Esophagus muscularis mucosa (tissue), 4 donors: ENCODE measurements around the gene NGDN. TPM values are rescaled to one million over a fixed set of nuclear protein-coding genes. Genes with fewer than 3 reads are reported as not detected.

ENCODE experiments used
- DNase-seq: peaks from one replicate; pipeline ENCODE4 v3.0.0-alpha.2; 2017; ENCODE audit errors: extremely low spot score
- H3K27ac ChIP-seq, 4 donors: fragments of 200-600 bp; sonication (generic); replicated peaks in 1 of 4; 1 replicate in 3 of 4; 2 replicates in 1 of 4; pipeline ENCODE4 v1.5.1; 2016 to 2019; ENCODE audit warnings: mild to moderate bottlenecking in 1 of 4
- H3K27me3 ChIP-seq, 4 donors: fragments of 200-600 bp; sonication (generic); one replicate each; pipeline versions ENCODE4 v1.5.1 to v1.6.0; 2016 to 2019
- H3K36me3 ChIP-seq, 4 donors: fragments of 200-600 bp; sonication (generic); one replicate each; pipeline ENCODE4 v1.5.1; 2016 to 2019
- H3K4me1 ChIP-seq, 4 donors: fragments of 200-600 bp; sonication (generic); one replicate each; pipeline ENCODE4 v1.5.1; 2016 to 2019
- H3K4me3 ChIP-seq, 4 donors: fragments of 200-600 bp; sonication (generic); 1 replicate in 2 of 4; 2 replicates in 2 of 4; pipeline ENCODE4 v1.5.1; 2016 to 2019; ENCODE audit warnings: mild to moderate bottlenecking in 4 of 4, moderate library complexity in 1 of 4
- H3K9me3 ChIP-seq, 4 donors: fragments of 200-600 bp; sonication (generic); 1 replicate in 3 of 4; 2 replicates in 1 of 4; pipeline ENCODE4 v1.5.1; 2016 to 2019
- CTCF ChIP-seq, 3 experiments: fragments of 200-600 bp in 2 of 3; fragments of 450-650 bp in 1 of 3; sonication (generic) in 2 of 3; IDR thresholded peaks; one replicate each; pipeline ENCODE4 v1.5.1; 2017 to 2019; ENCODE audit warnings: antibody characterized with exemption in 3 of 3, mild to moderate bottlenecking in 2 of 3, moderate library complexity in 1 of 3
- EP300 ChIP-seq: sonication (generic); formaldehyde crosslinking; IDR thresholded peaks from one replicate; pipeline ENCODE4 v1.6.1; 2017; ENCODE audit warnings: antibody characterized with exemption
- POLR2A ChIP-seq: fragments of 450-650 bp; IDR thresholded peaks from one replicate; pipeline ENCODE4 v1.6.1; 2017; ENCODE audit warnings: antibody characterized with exemption, moderate library complexity, mild to moderate bottlenecking, low read depth
- POLR2AphosphoS5 ChIP-seq, 2 donors: sonication (generic); formaldehyde crosslinking; IDR thresholded peaks; one replicate each; pipeline ENCODE4 v1.6.1; 2017; ENCODE audit warnings: antibody characterized with exemption in 2 of 2
- WGBS: methylation state at CpG from one replicate; pipeline ENCODE4 v1.1.5; 2018; 5-methylcytosine and 5-hydroxymethylcytosine counted together
- intact Hi-C: fragments of 100-400 bp; cut with DNase I; formaldehyde crosslinking; loops from one replicate; pipeline ENCODE4 v1.15.1; 2023
- total RNA-seq, 4 donors: library from RNA; depleted of rRNA; stranded (reverse); fragments of >200 nt; gene quantifications; one replicate each; pipeline versions ENCODE4 v1.1.0 to v1.2.1, GENCODE V29; 2016

Gene NGDN
- total RNA-seq, 4 donors from 2014 or later = 21.6 to 43.2 (median 34.0) TPM

DNA sequence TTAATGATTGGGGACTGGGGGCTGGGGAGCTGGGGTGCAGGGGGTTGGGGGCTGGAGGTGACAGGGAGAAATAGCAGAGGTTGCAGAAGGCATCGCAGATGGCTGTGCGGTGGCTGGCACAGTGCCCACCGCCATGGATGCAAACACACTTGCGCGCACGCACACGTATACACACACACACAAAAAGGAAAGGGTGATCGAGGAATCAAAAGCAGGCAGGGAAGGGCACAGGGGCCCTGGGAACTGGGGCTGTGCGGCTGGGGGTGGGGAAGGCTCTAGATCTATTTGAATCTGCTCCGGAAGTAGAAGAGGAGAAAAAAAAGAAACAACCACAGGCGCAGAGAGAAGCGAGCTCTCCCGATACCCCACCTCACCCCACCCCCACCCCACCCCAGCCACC is 42.7 kb downstream of the NGDN start:
- H3K27ac ChIP-seq = no peak overlapping the region
- no peaks in the 10 kb centered on the region for H3K36me3 ChIP-seq
- H3K27me3 ChIP-seq = no peaks in the 10 kb centered on the region
- intact Hi-C loops = no loop called here
- peaks cover 0 to 12% (median 3%) of the 10 kb centered on the region in 4 donors for H3K4me1 ChIP-seq
- no peaks in the 10 kb centered on the region for H3K9me3 ChIP-seq
- H3K4me3 ChIP-seq = peak overlapping the region; percentile 28 to 37 (median 33)
- TF ChIP-seq EP300 = no peak
- TF ChIP-seq POLR2AphosphoS5 (IDR thresholded peaks at IDR 0.05) = no peak
- no peak for TF ChIP-seq POLR2A
- no peak for TF ChIP-seq CTCF (IDR thresholded peaks at IDR 0.05)
- WGBS = 37% methylated on average over 13 of the region's 13 CpGs
- DNase-seq = no peak

- Histone ChIP-seq H3K27me3 (no peaks in the 10 kb centered on the region), H3K36me3 (no peaks in the 10 kb centered on the region), H3K4me1 (peaks cover 0 to 12% (median 3%) of the 10 kb centered on the region in 4 donors), H3K9me3 (no peaks in the 10 kb centered on the region), H3K4me3 (peak overlapping the region in 2 of 4 donors; percentile 28 to 36), H3K27ac (no peak overlapping the region)
- DNase-seq = no peak
- 83% methylated on average over 19 of the region's 25 CpGs for WGBS
- TF ChIP-seq EP300 (no peak), POLR2A (no peak), POLR2AphosphoS5 (IDR thresholded peaks at IDR 0.05) (no peak), CTCF (IDR thresholded peaks at IDR 0.05) (no peak)
- intact Hi-C loops = no loop called here
These were observed 43.7 kb downstream of the NGDN start for GRCh38 chr14:23513005-23513817.

DNA sequence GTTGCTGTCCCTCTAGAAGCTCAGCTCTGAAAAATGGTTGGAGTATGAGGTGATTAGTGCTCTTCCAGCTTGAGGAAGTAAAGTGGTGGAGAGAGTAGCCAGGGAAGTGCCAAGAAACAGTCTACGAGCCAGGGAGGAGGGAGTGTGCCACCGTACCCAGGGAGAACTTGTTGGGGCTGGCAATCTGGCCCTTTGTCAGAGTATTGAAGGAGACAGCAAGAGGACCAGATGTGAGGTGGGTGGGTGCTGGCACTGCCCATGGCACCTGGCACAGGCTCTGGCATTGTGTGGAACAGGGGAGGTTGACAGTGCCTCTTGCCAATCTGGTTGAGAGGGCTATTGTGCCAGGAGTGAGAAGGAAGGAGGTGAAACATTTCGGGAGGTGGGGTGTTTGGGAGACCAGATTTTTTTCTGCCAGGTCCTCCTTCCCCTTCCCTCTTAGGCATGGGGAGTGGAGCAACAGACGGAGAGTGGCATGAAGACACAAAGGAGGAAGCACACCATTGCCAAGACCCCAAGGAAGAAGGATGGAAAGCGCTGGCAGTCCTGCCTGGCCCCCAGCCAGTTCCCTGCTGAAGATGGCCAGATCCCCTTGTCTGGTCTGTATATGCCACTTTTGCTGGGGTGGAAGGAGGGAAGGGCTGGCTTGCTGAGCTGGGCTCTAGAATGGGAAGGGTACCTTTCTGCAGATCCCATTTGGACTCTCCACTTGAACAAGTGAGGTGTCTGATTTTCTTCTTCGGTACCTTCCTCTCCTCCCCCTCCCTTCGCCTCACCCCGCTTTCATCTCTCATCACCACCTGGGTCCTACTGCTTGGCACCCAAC is 44.5 kb downstream of the NGDN start:
- intact Hi-C loops = no loop called here
- TF ChIP-seq CTCF (IDR thresholded peaks at IDR 0.05) (no peak), POLR2A (no peak), EP300 (no peak), POLR2AphosphoS5 (IDR thresholded peaks at IDR 0.05) (no peak)
- Histone ChIP-seq H3K27ac (no peak overlapping the region), H3K27me3 (no peaks in the 10 kb centered on the region), H3K4me1 (peaks cover 0 to 12% (median 3%) of the 10 kb centered on the region in 4 donors), H3K9me3 (no peaks in the 10 kb centered on the region), H3K4me3 (no peak overlapping the region), H3K36me3 (no peaks in the 10 kb centered on the region)
- DNase-seq = no peak
- 75% methylated on average over 8 of the region's 8 CpGs for WGBS

DNA sequence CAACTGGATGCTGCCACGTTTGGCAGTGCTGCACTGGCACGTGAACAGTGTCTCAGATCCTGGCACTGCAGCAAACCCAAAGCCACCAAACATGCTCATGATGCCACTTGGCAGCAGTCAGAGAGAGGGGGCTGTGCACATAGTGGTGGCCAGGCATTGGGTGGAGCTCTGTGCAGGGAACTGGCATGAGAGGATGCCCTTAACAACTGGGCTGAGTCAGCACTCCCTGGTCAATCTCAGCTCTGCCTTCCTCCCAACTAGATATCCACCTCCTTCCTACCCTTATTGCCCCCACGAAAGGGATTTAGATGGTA is 45.1 kb downstream of the NGDN start:
- TF ChIP-seq POLR2A (no peak), EP300 (no peak), CTCF (IDR thresholded peaks at IDR 0.05) (no peak), POLR2AphosphoS5 (IDR thresholded peaks at IDR 0.05) (no peak)
- intact Hi-C loops = no loop called here
- WGBS = 78% methylated on average over 3 of the region's 3 CpGs
- no peak overlapping the region for H3K27ac ChIP-seq
- H3K36me3 ChIP-seq = no peaks in the 10 kb centered on the region
- peaks cover 0 to 12% (median 3%) of the 10 kb centered on the region in 4 donors for H3K4me1 ChIP-seq
- H3K27me3 ChIP-seq = no peaks in the 10 kb centered on the region
- no peaks in the 10 kb centered on the region for H3K9me3 ChIP-seq
- DNase-seq = no peak
- H3K4me3 ChIP-seq = no peak overlapping the region
